Fibroblast of lung (primary cell): ENCODE measurements around the gene AKR1A1. TPM values are rescaled to one million over a fixed set of nuclear protein-coding genes. Genes with fewer than 3 reads are reported as not detected.
A peak's percentile ranks its signal among the peaks of the same experiment; 100 is the strongest.

Experiments
- DNase-seq, 2 donors: peaks; one replicate each; pipeline versions ENCODE4 v3.0.0 to v3.0.0-alpha.2; 2010; ENCODE audit warnings: low read depth in 2 of 2
- H2AFZ ChIP-seq: 2 replicates; pipeline ENCODE4 v1.5.1; 2012; ENCODE audit warnings: low read length, control low read depth, inconsistent platforms
- H3K27ac ChIP-seq: 2 replicates; pipeline ENCODE4 v1.5.1; 2011; ENCODE audit warnings: low read length, control low read depth; ENCODE audit not compliant: insufficient read depth
- H3K27me3 ChIP-seq: 2 replicates; pipeline ENCODE4 v1.5.1; 2011; ENCODE audit warnings: mild to moderate bottlenecking, low read length; ENCODE audit not compliant: control insufficient read depth, insufficient read depth
- H3K36me3 ChIP-seq: 2 replicates; pipeline ENCODE4 v1.5.1; 2011; ENCODE audit warnings: low read length; ENCODE audit not compliant: control insufficient read depth, insufficient read depth
- H3K4me1 ChIP-seq: 2 replicates; pipeline ENCODE4 v1.5.1; 2011; ENCODE audit warnings: low read length; ENCODE audit not compliant: control insufficient read depth, insufficient read depth; ENCODE audit errors: extremely low read depth
- H3K4me2 ChIP-seq: 2 replicates; pipeline ENCODE4 v1.5.1; 2011; ENCODE audit warnings: low read length, control low read depth; ENCODE audit not compliant: insufficient read depth; ENCODE audit errors: extremely low read depth
- H3K4me3 ChIP-seq, 4 experiments: fragments of 200-600 bp in 1 of 4; sonication (generic) in 1 of 4; replicated peaks in 1 of 4; 2 replicates each; pipeline ENCODE4 v1.5.1; 2011 to 2016; ENCODE audit warnings: low read length in 4 of 4, low read depth in 3 of 4, mild to moderate bottlenecking in 3 of 4, control low read depth in 2 of 4, inconsistent platforms in 1 of 4, mixed read lengths in 1 of 4; ENCODE audit not compliant: insufficient read depth in 1 of 4; ENCODE audit errors: control extremely low read depth in 1 of 4
- H3K79me2 ChIP-seq: 2 replicates; pipeline ENCODE4 v1.5.1; 2012; ENCODE audit warnings: mild to moderate bottlenecking, low read length, inconsistent platforms; ENCODE audit not compliant: control insufficient read depth, insufficient read depth
- H3K9ac ChIP-seq: 2 replicates; pipeline ENCODE4 v1.5.1; 2011; ENCODE audit warnings: mild to moderate bottlenecking, low read length, control low read depth; ENCODE audit not compliant: insufficient read depth
- H3K9me3 ChIP-seq: 2 replicates; pipeline ENCODE4 v1.5.1; 2012; ENCODE audit warnings: low read depth, low read length; ENCODE audit not compliant: control insufficient read depth, insufficient read depth
- H4K20me1 ChIP-seq: 2 replicates; pipeline ENCODE4 v1.5.1; 2011; ENCODE audit warnings: low read length; ENCODE audit not compliant: control insufficient read depth, insufficient read depth; ENCODE audit errors: extremely low read depth
- CTCF ChIP-seq, 2 donors: IDR thresholded peaks in 1 of 2; conservative IDR thresholded peaks in 1 of 2; 1 replicate in 1 of 2; 2 replicates in 1 of 2; pipeline ENCODE4 v1.5.1; 2011 to 2012; ENCODE audit warnings: low read length in 2 of 2, control low read depth in 1 of 2, inconsistent platforms in 1 of 2, low read depth in 1 of 2, mild to moderate bottlenecking in 1 of 2
- EZH2 ChIP-seq: IDR thresholded peaks from 2 replicates; pipeline ENCODE4 v1.5.1; 2012; ENCODE audit warnings: low read length, control low read depth, mild to moderate bottlenecking; ENCODE audit errors: missing control alignments
- polyA plus RNA-seq, 2 donors: library from polyadenylated mRNA; depleted of rRNA in 1 of 2; stranded (reverse) in 1 of 2; unstranded in 1 of 2; fragments of >200 nt; gene quantifications; 2 replicates each; pipeline ENCODE4 v1.2.1, GENCODE V29; 2011 to 2012; ENCODE audit warnings: missing spikeins in 1 of 2
- total RNA-seq: library from RNA; depleted of rRNA; stranded (reverse); fragments of >200 nt; gene quantifications from 2 replicates; pipeline ENCODE4 v1.2.1, GENCODE V29; 2014

Gene AKR1A1
- total and polyA plus RNA-seq, 2 donors (not counting 1 experiment from before 2014, with no cell fraction given) = 110 TPM

GRCh38 chr1:45545553-45546310, 4.9 kb upstream of the AKR1A1 start:
- H3K27ac ChIP-seq = no peak overlapping the region
- no peak overlapping the region for H3K4me3 ChIP-seq
- H3K4me1 ChIP-seq = peaks cover 3% of the 10 kb centered on the region
- DNase-seq = no peak
- TF ChIP-seq CTCF (conservative IDR thresholded peaks at IDR 0.05 in 1 of 2, IDR thresholded peaks at IDR 0.05 in 1 of 2; ENCODE audit: low read depth in 1 of 2, low read length in 2 of 2) = no peak
- no peak for TF ChIP-seq EZH2
- H3K79me2 ChIP-seq = peaks cover under 1% of the 10 kb centered on the region
- no peak overlapping the region for H2AFZ ChIP-seq
- no peaks in the 10 kb centered on the region for H3K36me3 ChIP-seq
- no peaks in the 10 kb centered on the region for H4K20me1 ChIP-seq
- no peaks in the 10 kb centered on the region for H3K27me3 ChIP-seq
- no peaks in the 10 kb centered on the region for H3K9me3 ChIP-seq
- no peak overlapping the region for H3K4me2 ChIP-seq
- H3K9ac ChIP-seq = no peak overlapping the region

GRCh38 chr1:45551684-45552083, 1.1 kb downstream of the AKR1A1 start:
- TF ChIP-seq CTCF (conservative IDR thresholded peaks at IDR 0.05 in 1 of 2, IDR thresholded peaks at IDR 0.05 in 1 of 2; ENCODE audit: low read depth in 1 of 2, low read length in 2 of 2) (no peak), EZH2 (no peak)
- no peaks in the 10 kb centered on the region for H3K27me3 ChIP-seq
- peak overlapping the region; percentile 91 for H3K4me2 ChIP-seq
- no peak overlapping the region for H2AFZ ChIP-seq
- DNase-seq = no peak
- H3K9ac ChIP-seq = no peak overlapping the region
- no peaks in the 10 kb centered on the region for H3K9me3 ChIP-seq
- H3K27ac ChIP-seq = no peak overlapping the region
- H3K79me2 ChIP-seq = peaks cover 14% of the 10 kb centered on the region
- no peaks in the 10 kb centered on the region for H3K36me3 ChIP-seq
- H4K20me1 ChIP-seq = no peaks in the 10 kb centered on the region
- H3K4me3 ChIP-seq = peak overlapping the region; percentile 79 to 96 (median 85)
- peaks cover 3% of the 10 kb centered on the region for H3K4me1 ChIP-seq

GRCh38 chr1:45552331-45552730, 1.7 kb downstream of the AKR1A1 start:
- DNase-seq = peak in 1 of 2 donors; percentile 16
- Histone ChIP-seq H3K27ac (no peak overlapping the region), H3K4me1 (peaks cover 3% of the 10 kb centered on the region), H3K9ac (no peak overlapping the region), H4K20me1 (no peaks in the 10 kb centered on the region), H2AFZ (no peak overlapping the region), H3K9me3 (no peaks in the 10 kb centered on the region), H3K4me3 (peak overlapping the region in 2 of 4 experiments; percentile 90 to 96), H3K27me3 (no peaks in the 10 kb centered on the region), H3K79me2 (peaks cover 14% of the 10 kb centered on the region), H3K4me2 (peak overlapping the region; percentile 25), H3K36me3 (no peaks in the 10 kb centered on the region)
- TF ChIP-seq EZH2 = no peak
- no peak for TF ChIP-seq CTCF (conservative IDR thresholded peaks at IDR 0.05 in 1 of 2, IDR thresholded peaks at IDR 0.05 in 1 of 2; ENCODE audit: low read depth in 1 of 2, low read length in 2 of 2)
